IMR-90 (cell line): ENCODE measurements around the gene TMEM19. TPM values are rescaled to one million over a fixed set of nuclear protein-coding genes. Genes with fewer than 3 reads are reported as not detected.
"Not testable (repeated sequence)": the region's sequence is repeated elsewhere in the genome, so short reads cannot be mapped to it uniquely, and the experiment has no call there.

Experiments used
- ATAC-seq: fragments of 200-7000 bp; cut with Tn5 transposase; 2 replicates; pipeline ENCODE4 v1.9.1; 2020; ENCODE audit warnings: low read depth, mild to moderate bottlenecking, moderate library complexity
- BruUV-seq: library from RNA; stranded (reverse); fragments of 400-500 nt; replicated peaks from 2 replicates; lab custom pipeline; 2021; lab: Mats Ljungman, UMichigan
- CTCF ChIA-PET: fragments of 300-600 bp; formaldehyde crosslinking; extraction: SDS; loops from one replicate; lab custom pipeline; 2021; ENCODE audit warnings: antibody characterized with exemption; lab: Yijun Ruan, JAX
- POLR2A ChIA-PET: fragments of 300-600 bp; sonication (Branson Sonifier 250); formaldehyde crosslinking; loops from one replicate; lab custom pipeline; 2022; ENCODE audit warnings: antibody characterized with exemption; ENCODE audit not compliant: unreplicated experiment; lab: Charles Lee
- DNase-seq: peaks from one replicate; pipeline ENCODE4 v3.0.0; 2013
- H2AFZ ChIP-seq: replicated peaks from 2 replicates; pipeline ENCODE3; 2013; ENCODE audit warnings: low read length, mild to moderate bottlenecking; ENCODE audit not compliant: poor library complexity
- H2AK5ac ChIP-seq: 2 replicates; pipeline ENCODE4 v1.6.1; 2013; ENCODE audit warnings: low read depth, low read length, inconsistent platforms
- H2AK9ac ChIP-seq: replicated peaks from 2 replicates; pipeline ENCODE3; 2013; ENCODE audit warnings: mild to moderate bottlenecking, low read depth, low read length, moderate library complexity; ENCODE audit not compliant: poor library complexity
- H2BK120ac ChIP-seq: 2 replicates; pipeline ENCODE4 v1.6.1; 2013; ENCODE audit warnings: low read depth, low read length, inconsistent platforms
- H2BK15ac ChIP-seq: 3 replicates; pipeline ENCODE4 v1.6.1; 2013; ENCODE audit warnings: low read depth, low read length, inconsistent platforms
- H2BK20ac ChIP-seq: 2 replicates; pipeline ENCODE4 v1.6.1; 2013; ENCODE audit warnings: low read depth, mild to moderate bottlenecking, inconsistent platforms, low read length, moderate library complexity
- H2BK5ac ChIP-seq: 2 replicates; pipeline ENCODE4 v1.6.1; 2013; ENCODE audit warnings: mild to moderate bottlenecking, low read depth, low read length, inconsistent platforms; ENCODE audit not compliant: poor library complexity, severe bottlenecking
- H3K14ac ChIP-seq: replicated peaks from 2 replicates; pipeline ENCODE4 v1.6.1; 2013; ENCODE audit warnings: low read depth, low read length, inconsistent platforms
- H3K18ac ChIP-seq: 2 replicates; pipeline ENCODE4 v1.6.1; 2013; ENCODE audit warnings: low read depth, low read length, control low read depth
- H3K23ac ChIP-seq: 2 replicates; pipeline ENCODE4 v1.6.1; 2013; ENCODE audit warnings: low read depth, low read length, inconsistent platforms
- H3K27ac ChIP-seq: 2 replicates; pipeline ENCODE4 v1.5.1; 2013; ENCODE audit warnings: mild to moderate bottlenecking, control low read depth, low read length; ENCODE audit not compliant: insufficient read depth
- H3K27me3 ChIP-seq: 2 replicates; pipeline ENCODE4 v1.6.1; 2013; ENCODE audit warnings: low read length; ENCODE audit not compliant: control insufficient read depth, insufficient read depth
- H3K36me3 ChIP-seq: 2 replicates; pipeline ENCODE4 v1.6.1; 2013; ENCODE audit warnings: low read length, mixed read lengths; ENCODE audit not compliant: control insufficient read depth, insufficient read depth
- H3K4ac ChIP-seq: 2 replicates; pipeline ENCODE4 v1.6.1; 2013; ENCODE audit warnings: low read depth, low read length, inconsistent platforms
- H3K4me1 ChIP-seq: 2 replicates; pipeline ENCODE4 v1.6.1; 2013; ENCODE audit warnings: low read length, mixed read lengths; ENCODE audit not compliant: control insufficient read depth, insufficient read depth
- H3K4me2 ChIP-seq: 2 replicates; pipeline ENCODE4 v1.6.1; 2013; ENCODE audit warnings: low read depth, mild to moderate bottlenecking, control low read depth, low read length, moderate library complexity
- H3K4me3 ChIP-seq: 2 replicates; pipeline ENCODE4 v1.5.1; 2013; ENCODE audit warnings: low read depth, mild to moderate bottlenecking, control low read depth, low read length, moderate library complexity; ENCODE audit not compliant: insufficient read depth
- H3K56ac ChIP-seq: 2 replicates; pipeline ENCODE4 v1.6.1; 2013; ENCODE audit warnings: low read length, inconsistent platforms; ENCODE audit not compliant: insufficient read depth; ENCODE audit errors: extremely low read depth
- H3K79me1 ChIP-seq, 2 experiments: 2 replicates each; pipeline ENCODE4 v1.6.1; 2013; ENCODE audit warnings: low read length in 2 of 2, inconsistent platforms in 1 of 2, low read depth in 1 of 2
- H3K9ac ChIP-seq: 2 replicates; pipeline ENCODE4 v1.6.1; 2013; ENCODE audit warnings: low read depth, low read length, control low read depth
- H3K9me1 ChIP-seq: 2 replicates; pipeline ENCODE4 v1.6.1; 2013; ENCODE audit warnings: low read length, inconsistent platforms; ENCODE audit not compliant: insufficient read depth
- H3K9me3 ChIP-seq: 2 replicates; pipeline ENCODE4 v1.6.1; 2013; ENCODE audit warnings: low read length; ENCODE audit not compliant: control insufficient read depth, insufficient read depth
- H4K20me1 ChIP-seq: 2 replicates; pipeline ENCODE4 v1.6.1; 2013; ENCODE audit warnings: low read length, inconsistent platforms; ENCODE audit not compliant: insufficient read depth
- H4K5ac ChIP-seq: 2 replicates; pipeline ENCODE4 v1.6.1; 2013; ENCODE audit warnings: mild to moderate bottlenecking, low read depth, low read length, control low read depth
- H4K8ac ChIP-seq, 2 experiments: 2 replicates each; pipeline ENCODE4 v1.6.1; 2013; ENCODE audit warnings: low read depth in 2 of 2, low read length in 2 of 2, control low read depth in 1 of 2, inconsistent platforms in 1 of 2
- H4K91ac ChIP-seq: 2 replicates; pipeline ENCODE4 v1.6.1; 2013; ENCODE audit warnings: low read depth, low read length, inconsistent platforms; ENCODE audit not compliant: insufficient read depth
- WGBS, 2 experiments: methylation state at CpG; one replicate each; pipeline versions ENCODE4 v1.1.5 to v1.1.7; 2013; ENCODE audit warnings: missing lambda C conversion rate in 2 of 2; ENCODE audit not compliant: insufficient read length in 1 of 2; ENCODE audit errors: extremely low coverage in 2 of 2; 5-methylcytosine and 5-hydroxymethylcytosine counted together
- dilution Hi-C: fragments of 300-500 bp; cut with HindIII; formaldehyde crosslinking; loops from one replicate; pipeline ENCODE4 v1.14.3; 2018; ENCODE audit warnings: low sequenced_read_pairs; ENCODE audit not compliant: unreplicated experiment
- in situ Hi-C: fragments of 300-500 bp; cut with MboI; formaldehyde crosslinking; loops from 3 replicates; pipeline ENCODE4 v1.14.3; 2019; ENCODE audit warnings: low sequenced_read_pairs, inconsistent platforms, mixed read lengths
- intact Hi-C: fragments of 100-400 bp; cut with micrococcal nuclease; formaldehyde crosslinking; loops from 2 replicates; pipeline ENCODE4 v1.10.0; 2022
- polyA plus RNA-seq, 3 experiments: library from polyadenylated mRNA; depleted of rRNA; stranded (reverse); fragments of >200 nt; gene quantifications; 2 replicates each; pipeline ENCODE4 v1.2.3, GENCODE V29; 2012; ENCODE audit warnings: low replicate concordance in 1 of 3
- total RNA-seq: library from RNA; depleted of rRNA; stranded (reverse); fragments of >200 nt; gene quantifications from 2 replicates; pipeline ENCODE4 v1.2.3, GENCODE V29; 2012

The TMEM19 gene
- total and polyA plus RNA-seq, 2 of the 4 experiments (the other 2 are of a cell fraction): 8.9 to 28.7 TPM

DNA sequence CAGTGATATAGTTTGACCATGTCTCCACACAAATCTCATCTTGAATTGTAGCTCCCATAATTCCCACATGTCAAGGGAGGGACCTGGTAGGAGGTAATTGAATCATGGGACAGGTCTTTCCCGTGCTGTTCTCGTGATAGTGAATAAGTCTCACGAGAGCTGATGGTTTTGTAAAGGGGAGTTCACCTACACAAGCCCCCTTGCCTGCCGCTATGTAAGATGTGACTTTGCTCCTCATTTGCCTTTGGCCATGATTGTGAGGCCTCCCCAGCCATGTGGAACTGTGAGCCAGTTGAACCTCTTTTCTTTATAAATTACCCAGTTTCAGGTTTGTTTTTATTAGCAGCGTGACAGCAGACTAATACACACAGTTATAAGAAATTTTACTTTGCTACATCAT lies 7.8 kb downstream of the TMEM19 start:
- H3K79me1 ChIP-seq, H2BK15ac ChIP-seq, POLR2A ChIA-PET, BruUV-seq, H2BK20ac ChIP-seq, H3K14ac ChIP-seq, H4K5ac ChIP-seq, H4K8ac ChIP-seq, H3K4me3 ChIP-seq, H4K20me1 ChIP-seq, H2BK5ac ChIP-seq, in situ Hi-C loops, H3K18ac ChIP-seq, H3K9me1 ChIP-seq, H3K27ac ChIP-seq, H2AK5ac ChIP-seq, H3K56ac ChIP-seq, H3K27me3 ChIP-seq, DNase-seq, H3K4me2 ChIP-seq, H2AFZ ChIP-seq, H4K91ac ChIP-seq, H3K4me1 ChIP-seq, H3K36me3 ChIP-seq, dilution Hi-C loops, H3K9ac ChIP-seq, H2AK9ac ChIP-seq, H3K23ac ChIP-seq, H3K9me3 ChIP-seq, H2BK120ac ChIP-seq, H3K4ac ChIP-seq, intact Hi-C loops, ATAC-seq: not testable (repeated sequence)
- CTCF ChIA-PET: interaction anchor here (1.0 kb wide), 1 partner anchor 17 kb away, joined by 3 read pairs; no protein-coding TSS in a partner anchor
- WGBS, 2 experiments: no CpG with 5 or more reads among the region's 5 CpGs
